AG09319 (cell line): Measurements from ENCODE around the gene TRPC1.
A peak's percentile ranks its signal among the peaks of the same experiment; 100 is the strongest.

Source experiments
- DNase-seq: peaks from one replicate; pipeline ENCODE4 v3.0.0-alpha.2; 2010; ENCODE audit warnings: low read depth; ENCODE audit errors: extremely low read depth
- TF ChIP-seq, protein P1 (sequence below): IDR thresholded peaks from 2 replicates; pipeline ENCODE4 v1.5.1; 2011; ENCODE audit warnings: low read depth, mild to moderate bottlenecking, inconsistent platforms, low read length, moderate library complexity

TRPC1 gene

DNA sequence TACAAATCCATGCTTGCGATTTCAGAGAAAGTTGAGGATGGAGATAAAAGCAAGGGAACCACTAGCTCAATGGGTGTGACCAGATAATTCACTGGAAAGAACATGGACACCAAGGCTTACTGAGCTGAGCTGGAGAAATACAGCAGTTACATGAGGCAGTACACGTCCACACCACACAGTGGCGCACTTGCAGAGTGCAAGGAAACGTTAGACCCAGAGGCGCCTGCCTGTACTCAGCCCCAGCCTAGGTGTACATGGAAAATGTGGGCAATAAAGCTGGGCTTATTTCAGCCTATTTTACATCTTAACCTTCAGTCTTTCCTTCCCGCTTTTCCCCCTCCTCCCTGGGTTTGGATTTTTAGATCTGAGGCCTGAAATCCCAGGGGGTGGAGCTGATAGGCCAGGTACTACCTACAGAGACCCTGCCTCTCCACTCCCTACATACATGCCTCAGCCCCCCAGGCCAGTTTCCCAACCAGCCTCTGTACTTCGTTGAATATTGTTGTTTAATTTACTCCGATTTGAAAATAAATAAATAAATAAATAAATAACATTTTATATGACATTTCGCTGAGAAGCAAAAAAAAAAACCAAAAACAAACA lies 105.0 kb downstream of the TRPC1 start:
- DNase-seq = peak; percentile 34

DNA sequence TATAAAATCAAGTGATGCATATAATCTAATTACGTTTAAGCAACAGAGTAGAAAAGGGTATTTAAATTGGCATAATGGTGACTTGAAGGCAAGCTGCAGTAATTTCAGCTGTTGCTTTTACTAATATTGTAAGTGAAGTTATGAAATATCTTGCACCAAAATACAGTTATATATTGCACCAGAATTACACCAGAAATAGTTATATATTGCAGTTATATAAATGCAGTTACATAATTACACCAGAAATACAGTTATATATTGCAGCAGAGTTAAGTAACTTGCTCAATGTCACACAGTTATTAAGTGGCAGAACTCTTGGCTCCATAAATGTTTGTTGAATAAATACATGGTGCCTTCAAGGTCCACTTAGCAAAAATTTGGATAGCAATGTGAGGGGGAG lies 113.7 kb downstream of the TRPC1 start:
- DNase-seq = no peak
- TF ChIP-seq, protein P1, sequence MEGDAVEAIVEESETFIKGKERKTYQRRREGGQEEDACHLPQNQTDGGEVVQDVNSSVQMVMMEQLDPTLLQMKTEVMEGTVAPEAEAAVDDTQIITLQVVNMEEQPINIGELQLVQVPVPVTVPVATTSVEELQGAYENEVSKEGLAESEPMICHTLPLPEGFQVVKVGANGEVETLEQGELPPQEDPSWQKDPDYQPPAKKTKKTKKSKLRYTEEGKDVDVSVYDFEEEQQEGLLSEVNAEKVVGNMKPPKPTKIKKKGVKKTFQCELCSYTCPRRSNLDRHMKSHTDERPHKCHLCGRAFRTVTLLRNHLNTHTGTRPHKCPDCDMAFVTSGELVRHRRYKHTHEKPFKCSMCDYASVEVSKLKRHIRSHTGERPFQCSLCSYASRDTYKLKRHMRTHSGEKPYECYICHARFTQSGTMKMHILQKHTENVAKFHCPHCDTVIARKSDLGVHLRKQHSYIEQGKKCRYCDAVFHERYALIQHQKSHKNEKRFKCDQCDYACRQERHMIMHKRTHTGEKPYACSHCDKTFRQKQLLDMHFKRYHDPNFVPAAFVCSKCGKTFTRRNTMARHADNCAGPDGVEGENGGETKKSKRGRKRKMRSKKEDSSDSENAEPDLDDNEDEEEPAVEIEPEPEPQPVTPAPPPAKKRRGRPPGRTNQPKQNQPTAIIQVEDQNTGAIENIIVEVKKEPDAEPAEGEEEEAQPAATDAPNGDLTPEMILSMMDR = no peak

More for the DNA sequence above, 105.0 kb downstream of the TRPC1 start:
- TF ChIP-seq, protein P1 = peak; percentile 91

DNA sequence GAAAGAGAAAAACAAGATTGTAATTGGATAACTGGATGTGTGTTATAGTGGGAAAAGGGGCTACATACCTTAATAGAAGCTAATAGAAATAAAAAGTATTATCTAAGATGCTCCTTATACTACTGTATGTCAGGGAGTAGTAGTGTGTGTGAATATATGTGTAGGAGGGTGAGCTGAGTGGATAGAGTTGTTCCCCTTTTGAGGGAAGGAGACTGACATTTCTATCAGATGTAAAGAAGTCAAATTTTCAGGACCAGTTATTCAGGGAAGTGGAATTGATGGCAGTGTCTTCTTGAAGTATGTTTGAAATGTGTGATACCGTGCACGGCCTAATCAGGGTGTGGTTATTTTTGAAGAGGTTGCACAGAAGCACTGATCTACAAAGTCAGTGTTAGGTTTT lies 116.0 kb downstream of the TRPC1 start:
- DNase-seq = no peak
- TF ChIP-seq, protein P1 = no peak

DNA sequence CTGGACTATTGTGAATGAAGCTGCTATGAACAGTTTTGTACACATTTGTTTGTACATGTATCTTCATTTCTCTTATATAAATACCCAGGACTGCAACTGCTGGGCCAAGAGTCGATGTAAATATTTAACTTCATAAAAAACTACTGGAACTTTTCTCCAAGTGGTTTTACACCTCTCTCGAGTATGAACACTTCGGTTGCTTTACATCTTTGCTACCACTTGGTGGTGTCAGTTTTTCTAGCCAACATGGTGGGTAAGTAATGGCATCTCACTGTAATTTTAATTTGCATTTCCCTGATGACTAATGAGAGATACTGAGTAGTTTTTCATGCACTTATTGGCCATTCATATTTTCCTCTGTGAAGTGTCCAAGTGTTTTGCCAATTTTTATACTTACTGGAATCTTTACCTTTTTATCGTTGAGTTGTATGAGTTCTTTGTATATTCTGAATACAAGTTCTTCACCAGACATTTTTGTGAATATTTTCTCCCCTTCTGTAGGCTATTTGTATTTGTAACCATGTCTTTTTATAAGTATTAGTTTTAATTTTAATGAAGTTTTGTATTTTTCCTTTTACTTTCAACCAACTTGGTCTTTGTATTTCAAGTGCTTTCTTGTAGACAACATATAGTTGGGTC lies 120.6 kb downstream of the TRPC1 start:
- no peak for DNase-seq
- TF ChIP-seq, protein P1 = peak; percentile 38

DNA sequence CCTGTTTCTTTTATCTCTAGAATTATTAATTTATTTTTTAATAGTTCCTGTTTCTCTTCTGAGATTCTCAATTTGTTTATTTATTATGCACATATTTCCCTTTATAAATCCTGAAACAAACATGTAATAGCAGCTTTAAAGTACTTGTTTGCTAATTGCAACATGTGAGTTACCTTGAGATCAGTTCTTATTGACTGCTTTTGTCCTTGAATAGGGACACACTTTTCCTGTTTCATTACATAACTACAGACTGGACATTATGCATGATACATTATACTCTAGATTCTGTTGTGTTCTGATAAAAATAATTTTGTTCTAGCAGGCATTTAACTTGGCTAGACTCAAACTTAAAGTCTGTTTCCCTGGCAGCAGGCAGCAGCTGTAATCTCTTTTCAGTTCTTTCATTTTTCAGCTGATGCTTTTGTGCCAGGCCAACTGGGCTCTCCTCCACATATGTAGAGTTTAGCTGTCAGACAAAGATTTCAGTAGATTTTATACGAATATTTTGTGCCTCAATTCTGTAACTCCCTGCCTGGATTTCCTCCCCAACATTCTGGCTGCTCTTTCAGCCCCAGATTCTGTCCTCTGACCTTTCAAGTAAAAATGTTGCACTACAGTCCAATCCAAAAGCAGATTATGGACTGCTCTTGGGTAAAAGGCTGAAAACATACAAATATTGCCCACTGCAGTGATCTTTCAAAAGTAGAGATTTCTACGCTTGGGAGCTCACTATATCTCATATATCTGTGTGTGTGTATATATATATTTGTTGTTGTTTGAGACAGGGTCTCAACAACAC lies 123.1 kb downstream of the TRPC1 start:
- TF ChIP-seq, protein P1 = no peak
- DNase-seq = no peak

DNA sequence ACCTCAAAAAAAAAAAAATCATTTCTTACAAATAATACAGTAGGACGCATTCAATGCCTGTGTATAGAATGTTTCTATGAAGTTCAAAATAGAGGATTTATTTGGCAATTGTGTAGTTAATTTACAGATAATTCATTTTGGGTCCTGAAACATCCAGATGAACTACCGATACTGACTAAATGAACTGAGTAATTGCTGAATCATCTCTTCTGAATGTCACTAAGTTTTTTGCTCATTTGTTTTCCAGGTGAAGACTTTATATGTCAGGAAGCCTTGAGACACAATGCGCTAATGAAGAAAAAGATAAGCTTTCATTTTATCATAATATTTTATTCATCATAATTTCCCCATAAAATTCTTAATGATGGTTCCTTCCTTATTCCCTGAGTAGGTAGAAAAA lies 125.3 kb downstream of the TRPC1 start:
- TF ChIP-seq, protein P1 = no peak

More for the DNA sequence above, 125.3 kb downstream of the TRPC1 start:
- no peak for DNase-seq
